SK-N-SH (cell line): ENCODE data around the gene UPB1. TPM values are rescaled to one million over a fixed set of nuclear protein-coding genes. Genes with fewer than 3 reads are reported as not detected.

Experiments
- CTCF ChIA-PET: fragments of 300-600, 350-600 bp; formaldehyde crosslinking; extraction: SDS; loops from one replicate; lab custom pipeline; 2021; lab: Yijun Ruan, JAX
- POLR2A ChIA-PET: fragments of 350-600 bp; sonication (Branson Sonifier 250); formaldehyde crosslinking; extraction: SDS; loops from one replicate; lab custom pipeline; 2020; ENCODE audit warnings: antibody characterized with exemption, inconsistent platforms; lab: Yijun Ruan, JAX
- DNase-seq: peaks from one replicate; pipeline ENCODE4 v3.0.0; 2012
- H2AFZ ChIP-seq: fragments of 200-600 bp; sonication (generic); 2 replicates; pipeline ENCODE4 v1.8.1; 2016; ENCODE audit warnings: antibody characterized with exemption, mild to moderate bottlenecking, low read depth
- H3F3A ChIP-seq: fragments of 200-600 bp; sonication (generic); replicated peaks from 2 replicates; pipeline ENCODE3; 2016; ENCODE audit warnings: antibody characterized with exemption, mild to moderate bottlenecking; ENCODE audit not compliant: insufficient read depth
- H3K27ac ChIP-seq, 2 experiments: fragments of 200-500 bp in 1 of 2; fragments of 200-600 bp in 1 of 2; sonication (Bioruptor generic) in 1 of 2; sonication (generic), shearing (Covaris generic) in 1 of 2; 2 replicates each; pipeline versions ENCODE4 v1.5.1 to v1.6.1; 2014 to 2016; ENCODE audit warnings: low read depth in 2 of 2, inconsistent platforms in 1 of 2, low read length in 1 of 2, mild to moderate bottlenecking in 1 of 2, mixed read lengths in 1 of 2
- H3K27me3 ChIP-seq: fragments of 200-600 bp; sonication (generic), shearing (Covaris generic); 2 replicates; pipeline ENCODE4 v1.6.1; 2016; ENCODE audit warnings: mixed run types; ENCODE audit not compliant: insufficient read depth
- H3K36me3 ChIP-seq, 2 experiments: fragments of 200-500 bp in 1 of 2; fragments of 200-600 bp in 1 of 2; sonication (Bioruptor generic) in 1 of 2; sonication (generic) in 1 of 2; replicated peaks in 1 of 2; 2 replicates each; pipeline versions ENCODE3 to v1.5.1; 2014 to 2016; ENCODE audit warnings: low read length in 1 of 2, mild to moderate bottlenecking in 1 of 2; ENCODE audit not compliant: insufficient read depth in 2 of 2, control insufficient read depth in 1 of 2
- H3K4me1 ChIP-seq, 2 experiments: fragments of 200-500 bp in 1 of 2; fragments of 200-600 bp in 1 of 2; sonication (Bioruptor generic) in 1 of 2; sonication (generic), shearing (Covaris generic) in 1 of 2; 2 replicates each; pipeline versions ENCODE4 v1.5.1 to v1.6.1; 2014 to 2016; ENCODE audit warnings: low read depth in 1 of 2, low read length in 1 of 2, mixed run types in 1 of 2; ENCODE audit not compliant: insufficient read depth in 2 of 2, control insufficient read depth in 1 of 2
- H3K4me2 ChIP-seq: fragments of 200-600 bp; sonication (generic), shearing (Covaris generic); 2 replicates; pipeline ENCODE4 v1.6.1; 2017; ENCODE audit warnings: mixed run types
- H3K4me3 ChIP-seq, 2 experiments: fragments of 200-500 bp in 1 of 2; fragments of 200-600 bp in 1 of 2; sonication (Bioruptor generic) in 1 of 2; sonication (generic), shearing (Covaris generic) in 1 of 2; 2 replicates each; pipeline versions ENCODE4 v1.5.1 to v1.8.1; 2014 to 2016; ENCODE audit warnings: low read depth in 2 of 2, inconsistent platforms in 1 of 2, low read length in 1 of 2, mild to moderate bottlenecking in 1 of 2, mixed read lengths in 1 of 2, moderate library complexity in 1 of 2
- H3K79me2 ChIP-seq: fragments of 200-600 bp; sonication (generic); 2 replicates; pipeline ENCODE4 v1.8.1; 2017; ENCODE audit warnings: mild to moderate bottlenecking; ENCODE audit not compliant: insufficient read depth
- H3K9ac ChIP-seq: fragments of 200-600 bp; sonication (generic); 2 replicates; pipeline ENCODE4 v1.6.1; 2017; ENCODE audit warnings: mixed run types
- H3K9me2 ChIP-seq: fragments of 200-600 bp; sonication (generic); 2 replicates; pipeline ENCODE4 v1.6.1; 2017; ENCODE audit warnings: mixed run types
- H3K9me3 ChIP-seq: fragments of 200-600 bp; sonication (generic); 2 replicates; pipeline ENCODE4 v1.6.1; 2017; ENCODE audit warnings: mixed run types, mild to moderate bottlenecking, moderate library complexity
- H4K20me1 ChIP-seq: fragments of 200-600 bp; sonication (generic); 2 replicates; pipeline ENCODE4 v1.6.1; 2017; ENCODE audit warnings: mild to moderate bottlenecking, mixed run types; ENCODE audit not compliant: insufficient read depth
- CTCF ChIP-seq: fragments of 200-600 bp; sonication (generic); IDR thresholded peaks from 2 replicates; pipeline ENCODE4 v1.6.1; 2017; ENCODE audit warnings: antibody characterized with exemption, mild to moderate bottlenecking, moderate library complexity
- ELF1 ChIP-seq: IDR thresholded peaks from 2 replicates; pipeline ENCODE4 v1.4.0; 2012
- EP300 ChIP-seq, 2 experiments: IDR thresholded peaks; 2 replicates each; pipeline versions ENCODE4 v1.4.0 to v1.6.1; 2012; ENCODE audit warnings: borderline replicate concordance in 1 of 2, low read depth in 1 of 2, low read length in 1 of 2
- EZH2phosphoT487 ChIP-seq: fragments of 200-600 bp; sonication (generic); IDR thresholded peaks from 2 replicates; pipeline ENCODE4 v1.6.1; 2017; ENCODE audit warnings: low read depth, mixed run types, mild to moderate bottlenecking, antibody characterized with exemption, moderate library complexity, borderline replicate concordance
- GABPA ChIP-seq: IDR thresholded peaks from 2 replicates; pipeline ENCODE4 v1.4.0; 2012; ENCODE audit warnings: low read depth, mild to moderate bottlenecking
- IRF3 ChIP-seq: fragments of 150-350 bp; IDR thresholded peaks from 2 replicates; pipeline ENCODE4 v1.6.1; 2016; ENCODE audit warnings: mild to moderate bottlenecking, low read depth, low read length
- MEF2A ChIP-seq: IDR thresholded peaks from 2 replicates; pipeline ENCODE4 v1.4.0; 2012; ENCODE audit warnings: low read depth, borderline replicate concordance
- MXI1 ChIP-seq: IDR thresholded peaks from 2 replicates; pipeline ENCODE4 v1.6.1; 2012; ENCODE audit warnings: mild to moderate bottlenecking, low read depth, low read length, improper control_type of control experiment
- NRF1 ChIP-seq: IDR thresholded peaks from 2 replicates; pipeline ENCODE4 v1.6.1; 2012; ENCODE audit warnings: low read depth, mild to moderate bottlenecking, low read length
- RCOR1 ChIP-seq: fragments of 150-350 bp; IDR thresholded peaks from 2 replicates; pipeline ENCODE4 v1.6.1; 2017; ENCODE audit warnings: antibody characterized with exemption, low read length
- RFX5 ChIP-seq: IDR thresholded peaks from 2 replicates; pipeline ENCODE4 v1.6.1; 2012; ENCODE audit warnings: mild to moderate bottlenecking, improper control_type of control experiment, low read length
- TEAD4 ChIP-seq: IDR thresholded peaks from 2 replicates; pipeline ENCODE4 v1.4.0; 2012; ENCODE audit warnings: mild to moderate bottlenecking, borderline replicate concordance; ENCODE audit not compliant: insufficient read depth
- YY1 ChIP-seq: IDR thresholded peaks from 2 replicates; pipeline ENCODE4 v1.4.0; 2012; ENCODE audit warnings: low read depth, mild to moderate bottlenecking
- WGBS: methylation state at CpG from one replicate; pipeline ENCODE4 v1.1.6; 2017; ENCODE audit warnings: low lambda C conversion rate; 5-methylcytosine and 5-hydroxymethylcytosine counted together
- polyA plus RNA-seq, 3 experiments: library from polyadenylated mRNA; depleted of rRNA; stranded (reverse); fragments of >200 nt; gene quantifications; 2 replicates each; pipeline ENCODE4 v1.2.3, GENCODE V29; 2012

Gene UPB1
- polyA plus RNA-seq, 1 of the 3 experiments (the other 2 are of a cell fraction): 0.30 TPM

GRCh38 chr22:24459911-24460310 is 35.2 kb upstream of the UPB1 start:
- no peak overlapping the region for H3K27ac ChIP-seq
- H3K4me1 ChIP-seq: peaks cover 0 to 4% of the 10 kb centered on the region in 2 experiments; a peak in 1 of 4 replicates
- TF ChIP-seq EP300 (IDR thresholded peaks at IDR 0.05; ENCODE audit: borderline replicate concordance in 1 of 2, low read depth in 1 of 2, low read length in 1 of 2) (no peak), GABPA (no peak), NRF1 (no peak), RFX5 (no peak), MXI1 (no peak), MEF2A (no peak), IRF3 (no peak), RCOR1 (no peak), ELF1 (no peak), TEAD4 (no peak)
- no peak overlapping the region for H3K4me3 ChIP-seq
- H3K27me3 ChIP-seq: no peaks in the 10 kb centered on the region
- WGBS: 94% methylated on average over 1 of the region's 1 CpG
- H3K9me3 ChIP-seq: no peaks in the 10 kb centered on the region
- DNase-seq: no peak
- H2AFZ ChIP-seq: peak overlapping the region; percentile 40; the same call in 1 of the 2 replicates
- CTCF ChIA-PET: interaction anchor here (0.8 to 1.8 kb wide), 3 partner anchors 13 to 63 kb away, joined by 3 to 4 read pairs (median 4); no protein-coding TSS in a partner anchor
- H3F3A ChIP-seq: no peaks in the 10 kb centered on the region
- POLR2A ChIA-PET: no interaction called here
- no peaks in the 10 kb centered on the region for H3K79me2 ChIP-seq
- no peak overlapping the region for H3K9ac ChIP-seq
- no peaks in the 10 kb centered on the region for H3K9me2 ChIP-seq
- no peaks in the 10 kb centered on the region for H4K20me1 ChIP-seq
- no peaks in the 10 kb centered on the region for H3K36me3 ChIP-seq
- no peak overlapping the region for H3K4me2 ChIP-seq

- no peak overlapping the region for H3K9ac ChIP-seq
- H3K79me2 ChIP-seq: no peaks in the 10 kb centered on the region
- DNase-seq: no peak
- no peaks in the 10 kb centered on the region for H3K27me3 ChIP-seq
- no peak overlapping the region for H3K4me3 ChIP-seq
- no peaks in the 10 kb centered on the region for H3F3A ChIP-seq
- no peaks in the 10 kb centered on the region for H3K9me3 ChIP-seq
- no peak overlapping the region; the same call in 1 of the 2 replicates for H2AFZ ChIP-seq
- no peaks in the 10 kb centered on the region for H3K9me2 ChIP-seq
- POLR2A ChIA-PET: no interaction called here
- 89% methylated on average over 10 of the region's 10 CpGs for WGBS
- H3K4me1 ChIP-seq: no peaks in the 10 kb centered on the region; a peak in 1 of 4 replicates
- no peak for TF ChIP-seq YY1
- no peak for TF ChIP-seq IRF3
- TF ChIP-seq GABPA: no peak
- no peak for TF ChIP-seq CTCF
- TF ChIP-seq EZH2phosphoT487: no peak
- TF ChIP-seq, all 33 proteins: peak for 0
- Histone ChIP-seq H3K27ac (no peak overlapping the region), H4K20me1 (no peaks in the 10 kb centered on the region), H3K36me3 (no peaks in the 10 kb centered on the region), H3K4me2 (no peak overlapping the region)
- CTCF ChIA-PET: interaction anchor here (0.8 to 1.8 kb wide), 2 partner anchors 16 to 62 kb away, joined by 3 to 4 read pairs; no protein-coding TSS in a partner anchor
Measured at GRCh38 chr22:24460418-24461089, 34.6 kb upstream of the UPB1 start.
